Mesenchymal stem cell (in vitro differentiated cells and primary cell): ENCODE measurements around the gene NAV2.

ENCODE experiments used
- DNase-seq: peaks from one replicate; pipeline ENCODE4 v3.0.0-alpha.2; 2013
- H2AFZ ChIP-seq: one replicate; pipeline ENCODE4 v1.6.1; 2013; ENCODE audit warnings: low read depth, mild to moderate bottlenecking, control low read depth, inconsistent platforms, low read length, moderate library complexity
- H2AK5ac ChIP-seq: 2 replicates; pipeline ENCODE4 v1.6.1; 2013; ENCODE audit warnings: low read length, moderate library complexity, mild to moderate bottlenecking, inconsistent platforms; ENCODE audit not compliant: severe bottlenecking
- H2BK120ac ChIP-seq: one replicate; pipeline ENCODE4 v1.6.1; 2013; ENCODE audit warnings: low read depth, mild to moderate bottlenecking, inconsistent platforms, low read length, moderate library complexity
- H2BK12ac ChIP-seq, 2 experiments: one replicate each; pipeline ENCODE4 v1.6.1; 2013; ENCODE audit warnings: inconsistent platforms in 2 of 2, low read length in 2 of 2, mild to moderate bottlenecking in 2 of 2, moderate library complexity in 2 of 2, control low read depth in 1 of 2
- H2BK15ac ChIP-seq: one replicate; pipeline ENCODE4 v1.6.1; 2013; ENCODE audit warnings: mild to moderate bottlenecking, low read depth, inconsistent platforms; ENCODE audit not compliant: poor library complexity, severe bottlenecking
- H2BK5ac ChIP-seq: 2 replicates; pipeline ENCODE4 v1.6.1; 2013; ENCODE audit warnings: low read depth, mild to moderate bottlenecking, low read length, control low read depth, inconsistent platforms; ENCODE audit not compliant: poor library complexity, severe bottlenecking
- H3K14ac ChIP-seq, 2 experiments: one replicate each; pipeline ENCODE4 v1.6.1; 2013; ENCODE audit warnings: inconsistent platforms in 2 of 2, low read length in 2 of 2, control low read depth in 1 of 2, mild to moderate bottlenecking in 1 of 2, moderate library complexity in 1 of 2
- H3K18ac ChIP-seq, 2 experiments: one replicate each; pipeline ENCODE4 v1.6.1; 2013; ENCODE audit warnings: inconsistent platforms in 2 of 2, low read length in 2 of 2, control low read depth in 1 of 2, low read depth in 1 of 2, mild to moderate bottlenecking in 1 of 2
- H3K23ac ChIP-seq, 2 experiments: one replicate each; pipeline ENCODE4 v1.6.1; 2013; ENCODE audit warnings: inconsistent platforms in 2 of 2, low read length in 2 of 2, mild to moderate bottlenecking in 2 of 2, moderate library complexity in 2 of 2, control low read depth in 1 of 2
- H3K27ac ChIP-seq: 2 replicates; pipeline ENCODE4 v1.5.1; 2013; ENCODE audit warnings: mild to moderate bottlenecking, moderate library complexity, low read length, control low read depth, inconsistent platforms; ENCODE audit not compliant: poor library complexity, severe bottlenecking
- H3K27me3 ChIP-seq, 2 experiments: 2 replicates each; pipeline versions ENCODE4 v1.6.1 to v1.7.0; 2013; ENCODE audit warnings: low read length in 2 of 2, mild to moderate bottlenecking in 2 of 2, moderate library complexity in 2 of 2, control low read depth in 1 of 2, inconsistent platforms in 1 of 2; ENCODE audit not compliant: control insufficient read depth in 1 of 2, insufficient read depth in 1 of 2
- H3K36me3 ChIP-seq, 2 experiments: 2 replicates each; pipeline versions ENCODE4 v1.6.1 to v1.7.0; 2013; ENCODE audit warnings: low read length in 2 of 2, control low read depth in 1 of 2, inconsistent platforms in 1 of 2, low read depth in 1 of 2, mild to moderate bottlenecking in 1 of 2; ENCODE audit not compliant: insufficient read depth in 2 of 2, control insufficient read depth in 1 of 2
- H3K4ac ChIP-seq, 2 experiments: one replicate each; pipeline ENCODE4 v1.6.1; 2013; ENCODE audit warnings: inconsistent platforms in 2 of 2, low read length in 2 of 2, mild to moderate bottlenecking in 2 of 2, moderate library complexity in 2 of 2, control low read depth in 1 of 2, low read depth in 1 of 2
- H3K4me1 ChIP-seq: 2 replicates; pipeline ENCODE4 v1.6.1; 2013; ENCODE audit warnings: low read depth, low read length, control low read depth; ENCODE audit not compliant: control insufficient read depth, insufficient read depth
- H3K4me2 ChIP-seq: 2 replicates; pipeline ENCODE4 v1.6.1; 2013; ENCODE audit warnings: low read length, mild to moderate bottlenecking, inconsistent platforms; ENCODE audit not compliant: poor library complexity, severe bottlenecking
- H3K4me3 ChIP-seq, 2 experiments: 2 replicates each; pipeline versions ENCODE4 v1.5.1 to v1.7.0; 2013; ENCODE audit warnings: low read length in 2 of 2, mild to moderate bottlenecking in 2 of 2, control low read depth in 1 of 2, low read depth in 1 of 2; ENCODE audit not compliant: insufficient read depth in 1 of 2
- H3K79me1 ChIP-seq: replicated peaks from 2 replicates; pipeline ENCODE4 v1.6.1; 2013; ENCODE audit warnings: mild to moderate bottlenecking, control low read depth, low read length, inconsistent platforms; ENCODE audit not compliant: poor library complexity, severe bottlenecking
- H3K9ac ChIP-seq: 2 replicates; pipeline ENCODE4 v1.7.0; 2013; ENCODE audit warnings: mild to moderate bottlenecking, low read length, moderate library complexity
- H3K9me3 ChIP-seq: 2 replicates; pipeline ENCODE4 v1.7.0; 2013; ENCODE audit warnings: mild to moderate bottlenecking, low read length; ENCODE audit not compliant: control insufficient read depth
- H4K8ac ChIP-seq: one replicate; pipeline ENCODE4 v1.6.1; 2013; ENCODE audit warnings: inconsistent platforms, mild to moderate bottlenecking, low read length, moderate library complexity
- H4K91ac ChIP-seq: one replicate; pipeline ENCODE4 v1.6.1; 2013; ENCODE audit warnings: mild to moderate bottlenecking, low read length, inconsistent platforms
- WGBS: methylation state at CpG from one replicate; pipeline ENCODE4 v1.1.7; 2013; ENCODE audit warnings: mixed read lengths; 5-methylcytosine and 5-hydroxymethylcytosine counted together

NAV2 gene

DNA sequence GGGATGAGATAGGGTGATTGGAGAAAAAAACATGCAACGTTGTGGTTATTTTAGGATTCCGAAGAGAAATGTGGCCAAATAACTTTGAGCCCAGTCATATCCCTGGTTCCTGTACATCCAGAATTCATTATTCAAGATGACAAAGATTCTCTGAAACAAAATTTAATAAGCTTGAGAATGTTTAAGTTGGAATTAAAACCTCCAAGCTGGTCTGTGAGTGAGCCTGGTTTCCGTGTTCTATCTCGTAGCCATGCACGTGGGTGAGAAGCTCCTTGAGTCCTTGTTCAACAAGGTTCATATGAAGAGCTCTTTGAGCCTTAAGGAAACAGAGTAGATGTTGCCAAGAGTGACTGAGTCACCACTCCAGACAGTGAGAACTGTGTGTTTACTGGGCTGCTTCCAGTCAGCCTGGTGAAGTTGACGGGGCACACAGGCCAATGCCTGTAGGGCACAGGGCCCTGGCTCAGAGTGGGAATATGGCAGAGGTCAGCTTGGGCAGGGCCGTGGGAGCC lies 206.5 kb downstream of the NAV2 start:
- WGBS: 48% methylated on average over 7 of the region's 7 CpGs
- Histone ChIP-seq H3K4me1 (peaks cover 4% of the 10 kb centered on the region), H3K9me3 (no peaks in the 10 kb centered on the region), H2AFZ (no peak overlapping the region), H3K27ac (peak overlapping the region; percentile 72), H3K14ac (no peak overlapping the region), H4K91ac (no peak overlapping the region), H3K27me3 (no peaks in the 10 kb centered on the region), H3K36me3 (peaks cover 3 to 52% of the 10 kb centered on the region in 2 experiments), H4K8ac (no peak overlapping the region), H3K4ac (no peak overlapping the region), H2BK12ac (no peak overlapping the region), H3K79me1 (peaks cover 15% of the 10 kb centered on the region), H2BK5ac (no peak overlapping the region), H3K4me3 (peak overlapping the region in 1 of 2 experiments; percentile 27), H2BK15ac (no peak overlapping the region), H3K18ac (peak overlapping the region in 1 of 2 experiments; percentile 1), H2BK120ac (no peak overlapping the region), H3K23ac (no peak overlapping the region), H3K4me2 (no peak overlapping the region), H2AK5ac (peak overlapping the region; percentile 49), H3K9ac (no peak overlapping the region)
- peak; percentile 89 for DNase-seq

DNA sequence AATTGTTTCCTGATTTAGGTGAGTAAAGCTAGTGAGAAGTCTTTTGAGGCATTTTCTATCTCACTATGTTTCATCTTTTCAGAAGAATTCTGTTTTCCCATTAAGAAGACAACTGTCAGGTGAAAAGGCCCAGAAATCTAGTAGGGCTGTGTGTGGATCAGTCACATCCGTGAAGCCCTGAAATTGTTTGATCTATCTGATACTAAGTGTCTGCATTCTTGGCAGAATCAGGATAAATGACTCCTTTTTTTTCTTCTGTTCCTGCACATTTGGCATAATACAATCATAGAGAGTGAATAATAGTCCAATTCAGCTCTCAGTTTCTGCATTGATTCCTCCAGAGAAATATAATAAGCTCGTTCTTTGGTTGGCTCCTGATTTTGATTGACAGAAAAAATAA lies 208.3 kb downstream of the NAV2 start:
- Histone ChIP-seq H3K4me1 (peaks cover 4% of the 10 kb centered on the region), H3K9me3 (no peaks in the 10 kb centered on the region), H2BK12ac (no peak overlapping the region), H3K9ac (no peak overlapping the region), H2BK5ac (no peak overlapping the region), H3K27ac (no peak overlapping the region), H2AK5ac (no peak overlapping the region), H3K4me3 (no peak overlapping the region), H3K4me2 (no peak overlapping the region), H3K18ac (no peak overlapping the region), H2BK15ac (no peak overlapping the region), H2AFZ (no peak overlapping the region), H3K79me1 (peaks cover 9% of the 10 kb centered on the region), H2BK120ac (no peak overlapping the region), H4K91ac (no peak overlapping the region), H3K14ac (no peak overlapping the region), H3K4ac (no peak overlapping the region), H3K23ac (no peak overlapping the region), H4K8ac (no peak overlapping the region), H3K36me3 (peaks cover 3 to 46% of the 10 kb centered on the region in 2 experiments), H3K27me3 (no peaks in the 10 kb centered on the region)
- no peak for DNase-seq
- WGBS: 100% methylated on average over 2 of the region's 2 CpGs

DNA sequence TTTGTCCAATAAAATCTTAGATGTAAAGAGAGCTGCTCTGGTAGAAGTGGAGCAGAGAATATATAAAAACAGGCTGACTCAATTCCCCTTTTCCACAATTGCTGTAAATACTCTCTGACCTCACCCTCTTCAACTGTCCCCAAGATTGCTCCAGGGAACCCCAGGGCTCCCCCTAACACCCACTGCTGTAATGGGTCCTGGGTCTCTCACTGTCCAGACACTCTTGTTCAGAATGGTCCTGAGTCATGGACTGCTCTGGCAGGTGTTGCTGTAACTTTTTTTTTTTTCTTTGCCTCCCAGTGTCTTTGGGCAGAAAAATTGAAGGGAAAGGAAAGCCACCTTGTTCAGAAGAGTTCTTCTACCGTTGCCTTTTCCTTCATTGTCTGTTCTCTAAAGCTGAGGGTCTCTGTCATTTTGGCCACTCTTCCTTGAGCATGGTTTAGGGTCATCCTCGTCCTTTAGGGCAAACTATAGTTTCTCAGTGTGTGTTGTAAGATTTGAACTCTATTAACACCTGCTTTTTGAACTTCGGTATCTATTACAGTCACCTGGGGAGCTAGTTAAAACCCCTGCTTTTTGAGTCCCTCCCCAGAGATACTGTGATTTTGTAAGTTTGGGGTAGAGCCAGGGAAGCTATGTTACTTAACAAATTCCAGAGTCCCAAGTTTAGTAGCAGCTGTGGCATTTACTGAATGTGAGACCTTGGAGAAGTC lies 209.5 kb downstream of the NAV2 start:
- Histone ChIP-seq H4K8ac (no peak overlapping the region), H2BK12ac (no peak overlapping the region), H3K27ac (no peak overlapping the region), H2AK5ac (no peak overlapping the region), H4K91ac (no peak overlapping the region), H3K14ac (no peak overlapping the region), H3K4me1 (peaks cover 4% of the 10 kb centered on the region), H3K9me3 (no peaks in the 10 kb centered on the region), H3K27me3 (no peaks in the 10 kb centered on the region), H2BK120ac (no peak overlapping the region), H3K9ac (no peak overlapping the region), H2AFZ (no peak overlapping the region), H3K4me3 (no peak overlapping the region), H3K4ac (no peak overlapping the region), H3K36me3 (peaks cover 0 to 44% of the 10 kb centered on the region in 2 experiments), H3K79me1 (peaks cover 10% of the 10 kb centered on the region), H2BK5ac (peak overlapping the region; percentile 19), H3K18ac (no peak overlapping the region), H3K4me2 (no peak overlapping the region), H3K23ac (no peak overlapping the region), H2BK15ac (no peak overlapping the region)
- no peak for DNase-seq
- 91% methylated on average over 3 of the region's 3 CpGs for WGBS

DNA sequence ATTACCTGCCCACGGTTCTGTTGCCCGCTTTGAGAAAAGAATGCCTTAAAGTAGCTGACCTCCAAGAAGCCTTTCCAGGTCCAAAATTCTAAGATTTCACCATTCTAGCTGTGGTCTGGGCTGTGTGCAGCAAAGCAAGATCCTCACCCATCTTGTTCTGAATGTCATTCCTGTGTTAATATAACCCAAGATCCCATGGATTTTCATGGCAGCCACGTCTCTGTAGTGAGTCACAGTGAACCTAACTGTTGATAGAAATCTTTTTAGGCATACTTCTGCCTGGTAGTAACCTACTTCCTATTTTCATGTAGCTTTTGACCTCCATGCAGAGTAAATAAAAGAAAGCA lies 210.0 kb downstream of the NAV2 start:
- WGBS: 88% methylated on average over 2 of the region's 3 CpGs
- no peak overlapping the region for H4K91ac ChIP-seq
- no peak overlapping the region for H3K14ac ChIP-seq

More for the DNA sequence above, 210.0 kb downstream of the NAV2 start:
- peaks cover 0 to 38% of the 10 kb centered on the region in 2 experiments for H3K36me3 ChIP-seq
- no peak overlapping the region for H2AFZ ChIP-seq
- peak overlapping the region; percentile 19 for H2BK5ac ChIP-seq
- H2BK15ac ChIP-seq: no peak overlapping the region
- H3K23ac ChIP-seq: no peak overlapping the region
- no peak overlapping the region for H3K4ac ChIP-seq
- no peaks in the 10 kb centered on the region for H3K27me3 ChIP-seq
- H3K4me2 ChIP-seq: no peak overlapping the region
- no peak overlapping the region for H3K4me3 ChIP-seq
- H2BK12ac ChIP-seq: no peak overlapping the region
- H3K4me1 ChIP-seq: peaks cover 4% of the 10 kb centered on the region
- peaks cover 10% of the 10 kb centered on the region for H3K79me1 ChIP-seq
- no peak for DNase-seq
- no peak overlapping the region for H4K8ac ChIP-seq
- peak overlapping the region; percentile 28 for H2AK5ac ChIP-seq
- no peak overlapping the region for H3K27ac ChIP-seq
- no peak overlapping the region for H3K18ac ChIP-seq
- no peak overlapping the region for H2BK120ac ChIP-seq
- no peak overlapping the region for H3K9ac ChIP-seq
- H3K9me3 ChIP-seq: no peaks in the 10 kb centered on the region
